Measurements from ENCODE around the gene SLC5A9.
"Not testable (repeated sequence)": the region's sequence is repeated elsewhere in the genome, so short reads cannot be mapped to it uniquely, and the experiment has no call there.

The SLC5A9 gene

DNA sequence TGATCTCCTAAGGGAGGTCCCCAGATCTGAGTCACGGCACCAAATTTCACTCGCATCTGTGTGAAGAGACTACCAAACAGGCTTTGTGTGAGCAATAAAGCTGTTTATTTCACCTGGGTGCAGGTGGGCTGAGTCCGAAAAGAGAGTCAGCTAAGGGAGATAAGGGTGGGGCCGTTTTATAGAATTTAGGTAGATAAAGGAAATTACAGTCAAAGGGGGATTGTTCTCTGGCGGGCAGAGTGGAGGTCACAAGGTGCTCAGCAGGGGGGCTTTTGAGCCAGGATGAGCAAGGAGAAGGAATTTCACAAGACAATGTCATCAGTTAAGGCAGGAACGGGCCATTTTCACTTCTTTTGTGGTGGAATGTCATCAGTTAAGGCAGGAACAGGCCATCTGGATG lies 8.2 kb upstream of the SLC5A9 start:
- not testable (repeated sequence) for DNase-seq (ENCODE audit: low read depth in 3 of 3)

DNA sequence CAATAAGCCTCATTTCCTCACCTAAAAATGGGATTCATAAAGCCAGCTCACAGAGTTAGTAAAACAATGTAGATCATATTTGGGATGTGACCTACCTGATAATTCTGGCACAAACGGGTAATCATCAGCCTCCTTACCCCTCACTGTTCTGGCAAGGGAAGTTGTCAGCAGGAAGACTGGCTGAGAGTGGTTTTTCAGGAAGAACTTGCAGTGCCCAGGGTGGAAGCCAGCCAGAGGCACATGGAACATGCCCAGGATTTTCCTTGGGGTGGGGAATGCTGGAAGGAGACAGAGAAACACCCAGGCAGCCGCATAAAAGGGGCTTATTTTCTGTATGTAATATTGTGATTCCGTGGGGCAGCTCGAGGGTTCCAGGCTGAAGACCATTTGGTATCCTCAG lies 7.7 kb upstream of the SLC5A9 start:
- DNase-seq (ENCODE audit: low read depth in 3 of 3), result no peak

GRCh38 chr1:48215222-48215621 lies 7.3 kb upstream of the SLC5A9 start:
- DNase-seq (ENCODE audit: low read depth in 3 of 3), result no peak

GRCh38 chr1:48215889-48216288 lies 6.6 kb upstream of the SLC5A9 start:
- no peak for DNase-seq (ENCODE audit: low read depth in 3 of 3)

DNA sequence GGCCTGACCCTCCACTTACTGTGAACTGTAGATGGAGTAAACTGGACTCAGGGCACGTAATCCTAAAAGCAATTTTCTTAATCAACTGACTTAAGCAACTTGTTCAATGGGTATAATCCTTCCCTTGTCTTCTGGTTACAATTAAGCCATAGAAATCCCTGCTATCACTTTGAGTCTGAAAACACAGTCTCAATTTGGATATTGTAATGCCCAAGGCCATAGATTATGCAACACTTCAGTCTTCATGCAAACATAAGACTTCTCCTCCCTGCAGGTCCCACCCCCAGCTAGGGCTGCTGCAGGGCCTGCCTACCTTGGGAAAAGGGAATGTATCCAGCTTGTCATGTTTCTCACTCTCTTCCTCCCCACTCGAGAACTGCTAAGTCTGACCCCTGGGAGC lies 6.2 kb upstream of the SLC5A9 start:
- no peak for DNase-seq (ENCODE audit: low read depth in 3 of 3)

DNA sequence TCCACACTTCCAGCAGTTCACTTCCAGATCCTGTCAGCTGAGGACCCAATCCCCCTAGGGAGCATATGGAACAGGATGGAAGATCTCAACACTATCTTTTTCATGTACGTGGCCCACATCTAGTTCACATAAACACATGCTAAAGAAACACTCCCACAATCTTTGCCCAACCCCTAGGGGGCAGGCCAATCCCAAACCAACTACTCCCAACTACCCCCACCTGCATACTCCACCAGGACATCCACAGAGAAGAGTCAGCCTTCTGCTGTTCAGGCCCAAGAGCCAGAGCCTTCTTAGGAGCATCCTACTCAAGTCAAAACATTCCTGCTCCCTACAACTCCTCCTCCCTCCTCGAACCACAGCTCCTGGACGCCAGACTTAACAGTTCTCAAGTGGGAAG lies 5.6 kb upstream of the SLC5A9 start:
- no peak for DNase-seq (ENCODE audit: low read depth in 3 of 3)

DNA sequence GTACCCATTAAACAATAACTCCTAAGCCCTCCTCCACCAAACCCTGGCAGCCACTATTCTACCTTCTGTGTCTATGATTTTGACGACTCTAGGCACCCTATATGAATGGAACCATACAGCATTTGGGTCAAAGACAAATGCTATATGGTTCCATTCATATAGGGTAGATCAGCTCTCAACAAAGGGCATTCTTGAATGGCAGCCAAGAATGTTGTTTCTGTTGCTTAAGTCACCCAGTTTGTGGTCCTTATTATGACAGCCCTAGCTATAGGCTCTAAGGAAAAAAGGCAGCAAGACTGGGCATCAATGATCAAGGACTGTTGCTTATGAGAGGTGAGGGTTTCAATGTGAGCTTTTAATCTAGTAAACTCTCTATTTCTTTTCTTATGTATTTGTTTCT lies 4.7 kb upstream of the SLC5A9 start:
- no peak for DNase-seq (ENCODE audit: low read depth in 3 of 3)

- DNase-seq (ENCODE audit: low read depth in 3 of 3), result no peak
These were observed 2.7 kb upstream of the SLC5A9 start for GRCh38 chr1:48219803-48220202.

- DNase-seq (ENCODE audit: low read depth in 3 of 3), result no peak
These were observed 1.4 kb upstream of the SLC5A9 start for GRCh38 chr1:48221122-48221521.

- DNase-seq (ENCODE audit: low read depth in 3 of 3), result no peak
These were observed 859 bp upstream of the SLC5A9 start for GRCh38 chr1:48221657-48222056.

DNA sequence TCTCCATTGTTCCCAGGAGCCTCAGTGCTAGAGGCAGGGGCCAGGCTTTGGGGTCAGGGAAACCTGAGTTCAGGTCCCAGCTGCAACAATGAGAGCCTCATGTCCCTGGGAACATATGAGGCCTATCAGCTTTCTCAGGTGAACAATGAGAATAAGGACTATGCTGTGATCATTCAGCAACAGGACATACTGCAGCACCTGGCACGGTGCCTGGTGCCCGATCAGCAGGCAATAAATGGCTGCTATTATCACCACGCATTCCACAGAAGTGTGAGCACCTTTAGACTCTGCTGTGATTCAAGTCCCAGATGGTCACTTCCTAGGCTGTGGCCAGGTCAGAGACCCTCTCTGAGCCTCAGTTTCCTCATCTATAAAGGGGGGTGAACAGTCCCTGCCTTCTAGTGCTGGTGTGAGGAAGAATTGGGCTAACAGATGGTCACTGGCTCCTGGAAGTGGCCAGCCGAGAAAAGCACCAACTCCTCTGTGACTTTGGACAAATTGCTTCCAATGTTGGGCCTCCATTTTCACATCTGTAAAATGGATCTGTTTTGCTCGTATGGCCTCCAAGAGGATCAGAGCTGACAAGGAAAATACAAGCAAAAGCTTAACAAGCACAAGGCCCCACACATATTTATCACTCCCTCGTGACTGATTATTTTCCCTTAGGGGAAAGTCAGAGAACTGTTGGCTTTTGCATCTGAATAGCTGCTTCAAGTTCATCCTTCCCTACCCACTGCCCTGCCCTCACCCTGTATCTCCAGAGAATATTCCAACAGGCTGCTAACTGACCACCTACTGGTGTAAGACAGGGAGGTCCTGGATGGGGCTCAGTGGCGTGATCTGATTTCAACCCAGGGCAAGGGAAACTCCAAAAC lies 1.1 kb downstream of the SLC5A9 start:
- no peak for DNase-seq (ENCODE audit: low read depth in 3 of 3)

DNA sequence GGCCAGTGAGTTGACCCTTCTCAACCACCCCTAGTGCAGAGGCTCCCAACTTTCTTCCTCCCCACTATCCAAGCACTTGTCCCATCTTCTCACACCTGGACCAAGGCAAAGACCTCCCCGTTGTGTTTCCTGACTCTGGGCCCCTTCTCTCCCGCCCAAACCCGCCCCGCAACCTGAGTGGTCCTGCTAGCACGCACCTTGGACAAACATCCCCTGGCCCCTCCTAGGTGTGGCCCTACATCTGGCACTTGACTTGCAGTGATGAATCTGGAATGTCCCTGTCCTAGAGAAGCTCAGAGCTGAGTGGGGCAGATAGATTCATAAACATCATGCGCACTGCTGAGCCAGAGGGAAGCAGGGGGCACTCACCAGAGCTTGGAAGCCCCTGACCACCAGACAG lies 2.3 kb downstream of the SLC5A9 start:
- DNase-seq (ENCODE audit: low read depth in 3 of 3), result no peak

DNA sequence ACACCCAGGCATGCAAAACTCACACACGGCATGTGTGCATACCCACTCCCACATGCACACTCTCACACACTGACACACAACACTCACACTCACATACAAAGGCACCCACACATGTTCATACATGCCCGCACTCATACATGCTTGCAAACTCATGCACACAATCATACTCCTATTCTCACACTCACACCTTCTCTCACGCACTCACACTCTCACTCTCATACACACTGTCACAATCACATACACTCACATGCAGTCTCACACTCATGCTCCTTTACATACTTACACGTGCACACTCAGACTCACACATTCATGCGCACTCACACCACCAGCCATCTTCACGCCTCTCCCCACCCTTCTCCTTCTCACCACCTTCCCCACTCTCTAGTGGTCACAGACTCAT lies 3.1 kb downstream of the SLC5A9 start:
- no peak for DNase-seq (ENCODE audit: low read depth in 3 of 3)

- no peak for DNase-seq (ENCODE audit: low read depth in 3 of 3)
These were observed 4.9 kb downstream of the SLC5A9 start for GRCh38 chr1:48227165-48228013.

GRCh38 chr1:48228156-48228555 lies 5.6 kb downstream of the SLC5A9 start:
- DNase-seq (ENCODE audit: low read depth in 3 of 3), result no peak

DNA sequence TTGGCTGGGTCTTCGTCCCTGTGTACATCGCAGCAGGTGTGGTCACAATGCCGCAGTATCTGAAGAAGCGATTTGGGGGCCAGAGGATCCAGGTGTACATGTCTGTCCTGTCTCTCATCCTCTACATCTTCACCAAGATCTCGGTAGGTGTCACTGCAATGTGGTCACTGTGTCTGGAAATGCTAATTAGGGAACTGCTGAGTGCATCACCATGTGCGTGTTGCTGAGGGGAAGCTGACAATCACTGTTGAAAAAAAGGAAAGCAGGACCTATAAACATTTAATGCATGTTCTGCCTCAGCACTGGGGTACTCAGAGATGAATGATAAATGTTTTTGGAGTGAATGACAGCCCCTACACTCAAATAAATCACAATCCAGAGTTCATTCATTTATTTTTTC lies 6.8 kb downstream of the SLC5A9 start:
- no peak for DNase-seq (ENCODE audit: low read depth in 3 of 3)

DNA sequence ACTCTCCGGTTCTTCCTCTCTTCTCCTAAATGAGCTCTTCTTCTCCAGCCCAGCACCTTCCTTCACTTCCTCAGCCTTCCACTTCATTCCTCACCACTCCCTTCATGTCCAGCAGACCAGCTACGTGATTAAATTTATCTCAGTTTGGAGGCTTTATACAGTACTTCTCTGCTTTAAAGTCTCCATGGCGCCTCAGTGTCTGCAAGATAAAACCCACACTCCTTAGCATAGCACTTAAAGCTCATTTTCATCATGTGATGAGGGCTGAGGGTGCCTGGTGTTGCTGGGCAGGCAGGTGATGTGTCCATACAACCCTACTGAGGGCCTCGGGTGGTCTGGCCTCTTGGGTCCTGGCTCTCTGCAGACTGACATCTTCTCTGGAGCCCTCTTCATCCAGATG lies 7.7 kb downstream of the SLC5A9 start:
- DNase-seq (ENCODE audit: low read depth in 3 of 3), result no peak

DNA sequence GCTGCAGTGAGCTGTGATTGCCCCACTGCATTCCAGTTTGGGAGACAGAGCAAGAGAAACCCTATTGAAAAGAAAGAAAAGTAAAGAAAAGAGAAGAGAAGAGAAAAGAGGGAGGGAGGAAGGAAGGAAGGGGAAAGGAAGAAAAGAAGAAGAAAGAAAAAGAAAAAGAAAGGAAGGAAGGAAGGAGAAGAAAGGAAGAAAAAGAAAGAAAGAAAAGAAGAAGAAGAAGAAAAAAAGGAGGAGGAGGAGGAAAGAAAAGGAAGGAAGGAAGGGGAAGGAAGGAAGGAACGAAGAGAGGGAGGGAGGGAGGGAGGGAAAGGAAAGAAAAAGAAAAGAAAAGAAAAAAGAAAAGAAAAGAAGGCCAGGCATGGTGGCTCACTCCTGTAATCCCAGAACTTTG lies 10.2 kb downstream of the SLC5A9 start:
- DNase-seq (ENCODE audit: low read depth in 3 of 3), result no peak

DNA sequence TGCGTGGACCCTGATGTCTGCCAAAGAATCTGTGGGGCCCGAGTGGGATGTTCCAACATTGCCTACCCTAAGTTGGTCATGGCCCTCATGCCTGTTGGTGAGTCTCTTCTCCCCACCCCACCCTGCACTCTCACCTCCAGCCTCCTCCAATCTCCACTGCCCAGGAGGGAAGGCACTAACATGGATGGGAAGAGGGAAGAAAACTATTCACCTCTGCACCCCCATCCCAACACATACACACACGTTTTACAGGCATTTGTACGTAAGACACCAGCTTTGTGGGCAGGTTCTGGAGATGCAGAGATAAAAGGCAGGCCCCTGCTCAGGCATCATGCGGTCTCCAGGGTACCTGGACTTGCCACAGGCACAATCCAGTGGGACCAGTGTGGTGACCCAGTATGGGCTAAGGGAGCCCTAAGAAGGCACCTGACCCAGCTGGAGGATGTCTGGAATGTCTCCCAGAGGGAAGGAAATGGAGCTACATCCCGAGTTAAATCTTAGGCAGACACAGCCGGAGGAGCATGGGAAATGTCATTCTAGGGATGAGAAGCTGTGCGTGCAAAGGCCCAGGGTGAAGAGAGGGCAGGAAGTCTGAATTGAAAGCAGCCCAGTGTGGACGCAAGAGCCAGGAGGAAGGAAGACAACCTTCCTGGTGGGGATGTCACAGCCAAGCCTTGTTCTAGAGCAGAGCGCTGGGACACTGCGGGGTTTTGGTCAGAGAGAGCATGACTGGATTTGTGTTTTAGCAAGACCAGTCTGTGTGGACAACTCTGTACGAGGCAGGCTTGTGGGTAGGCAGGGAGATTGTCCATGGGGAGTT lies 11.4 kb downstream of the SLC5A9 start:
- no peak for DNase-seq (ENCODE audit: low read depth in 3 of 3)

GRCh38 chr1:48235652-48236051 lies 13.1 kb downstream of the SLC5A9 start:
- no peak for DNase-seq (ENCODE audit: low read depth in 3 of 3)

GRCh38 chr1:48236716-48237470 lies 14.4 kb downstream of the SLC5A9 start:
- DNase-seq (ENCODE audit: low read depth in 3 of 3), result no peak
